HG02981 (cell line): ENCODE data around the gene GPRASP2.

ENCODE experiments used
- ATAC-seq: cut with Tn5 transposase; IDR thresholded peaks from one replicate; pipeline ENCODE4 v1.9.1; 2021; ENCODE audit warnings: mild to moderate bottlenecking, moderate library complexity; ENCODE audit not compliant: unreplicated experiment

Gene GPRASP2

GRCh38 chrX:102744307-102744706 lies 32.1 kb downstream of the GPRASP2 start:
- ATAC-seq: no peak

- no peak for ATAC-seq
Observed at GRCh38 chrX:102745513-102745856, 33.2 kb downstream of the GPRASP2 start.

GRCh38 chrX:102745857-102746584 lies 33.8 kb downstream of the GPRASP2 start:
- peak; percentile 48 for ATAC-seq

- ATAC-seq: no peak
Observed at GRCh38 chrX:102765217-102765616, 53.0 kb downstream of the GPRASP2 start.

DNA sequence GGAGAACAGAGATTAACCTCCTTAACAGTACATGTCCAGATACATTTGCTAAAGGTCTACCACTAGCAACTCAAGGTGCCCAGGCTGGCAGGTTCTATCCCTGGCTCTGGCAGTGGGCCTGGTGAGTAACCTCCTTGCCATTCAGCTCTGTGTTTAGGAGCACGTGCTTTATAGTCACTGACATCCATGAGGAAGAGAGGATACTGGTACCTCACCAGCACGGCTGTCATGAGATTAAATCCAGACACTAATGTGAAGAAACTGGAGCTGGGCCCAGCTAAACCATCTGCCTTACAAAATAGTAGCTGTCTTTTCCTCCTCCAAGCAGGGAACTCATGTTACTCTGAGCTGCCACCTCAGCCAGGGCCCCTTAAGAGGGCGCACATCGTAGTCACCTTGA lies 53.6 kb downstream of the GPRASP2 start:
- ATAC-seq: no peak

- no peak for ATAC-seq
Observed at GRCh38 chrX:102767287-102767686, 55.0 kb downstream of the GPRASP2 start.
